Measurements from ENCODE around the gene PIK3R5. TPM values are rescaled to one million over a fixed set of nuclear protein-coding genes. Genes with fewer than 3 reads are reported as not detected.

The PIK3R5 gene
- polyA plus RNA-seq, 3 donors = 32.1 to 127 (median 47.5) TPM

- Histone ChIP-seq H3K4me2 (replicated peaks; ENCODE audit: extremely low read depth, low read length, poor library complexity, severe bottlenecking) (no peak overlapping the region), H3K27me3 (ENCODE audit: control insufficient read depth in 2 of 2, insufficient read depth in 2 of 2, low read length in 2 of 2) (no peaks in the 10 kb centered on the region), H3K79me2 (ENCODE audit: insufficient read depth, low read length) (no peaks in the 10 kb centered on the region), H3K4me1 (ENCODE audit: control insufficient read depth in 1 of 2, insufficient read depth in 2 of 2, low read length in 2 of 2) (peaks cover 14 to 21% of the 10 kb centered on the region in 2 donors), H3K36me3 (replicated peaks in 1 of 2; ENCODE audit: control insufficient read depth in 1 of 2, insufficient read depth in 2 of 2, low read length in 2 of 2) (peaks cover 53 to 62% of the 10 kb centered on the region in 2 donors), H3K9ac (ENCODE audit: insufficient read depth, low read length, poor library complexity, severe bottlenecking) (no peak overlapping the region), H4K20me1 (ENCODE audit: insufficient read depth, low read length) (peaks cover 5% of the 10 kb centered on the region), H3K9me3 (replicated peaks in 1 of 2; ENCODE audit: control insufficient read depth in 1 of 2, insufficient read depth in 1 of 2, low read length in 2 of 2) (no peaks in the 10 kb centered on the region), H2AFZ (ENCODE audit: insufficient read depth, low read depth, low read length, poor library complexity, severe bottlenecking) (no peak overlapping the region), H3K27ac (ENCODE audit: low read depth in 1 of 2, low read length in 2 of 2) (no peak overlapping the region), H3K4me3 (replicated peaks in 1 of 3; ENCODE audit: low read depth in 2 of 3, low read length in 3 of 3) (no peak overlapping the region)
- Mint-ChIP-seq H3K27me3 (ENCODE audit: low read depth in 3 of 3) (peaks cover 0 to 2% (median 2%) of the 10 kb centered on the region in 3 donors), H3K36me3 (peaks cover 67 to 71% of the 10 kb centered on the region in 2 donors), H3K4me1 (peaks cover 19% of the 10 kb centered on the region), H3K27ac (peak overlapping the region in 1 of 7 donors; percentile 22), H3K9me3 (peaks cover 0 to 3% (median 0%) of the 10 kb centered on the region in 7 donors), H3K4me3 (no peak overlapping the region)
- TF ChIP-seq, protein P1, sequence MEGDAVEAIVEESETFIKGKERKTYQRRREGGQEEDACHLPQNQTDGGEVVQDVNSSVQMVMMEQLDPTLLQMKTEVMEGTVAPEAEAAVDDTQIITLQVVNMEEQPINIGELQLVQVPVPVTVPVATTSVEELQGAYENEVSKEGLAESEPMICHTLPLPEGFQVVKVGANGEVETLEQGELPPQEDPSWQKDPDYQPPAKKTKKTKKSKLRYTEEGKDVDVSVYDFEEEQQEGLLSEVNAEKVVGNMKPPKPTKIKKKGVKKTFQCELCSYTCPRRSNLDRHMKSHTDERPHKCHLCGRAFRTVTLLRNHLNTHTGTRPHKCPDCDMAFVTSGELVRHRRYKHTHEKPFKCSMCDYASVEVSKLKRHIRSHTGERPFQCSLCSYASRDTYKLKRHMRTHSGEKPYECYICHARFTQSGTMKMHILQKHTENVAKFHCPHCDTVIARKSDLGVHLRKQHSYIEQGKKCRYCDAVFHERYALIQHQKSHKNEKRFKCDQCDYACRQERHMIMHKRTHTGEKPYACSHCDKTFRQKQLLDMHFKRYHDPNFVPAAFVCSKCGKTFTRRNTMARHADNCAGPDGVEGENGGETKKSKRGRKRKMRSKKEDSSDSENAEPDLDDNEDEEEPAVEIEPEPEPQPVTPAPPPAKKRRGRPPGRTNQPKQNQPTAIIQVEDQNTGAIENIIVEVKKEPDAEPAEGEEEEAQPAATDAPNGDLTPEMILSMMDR (IDR thresholded peaks at IDR 0.05) = no peak
- DNase-seq = no peak
- 98% methylated on average over 8 of the region's 11 CpGs for WGBS (ENCODE audit: insufficient coverage)
- intact Hi-C loops (cut with micrococcal nuclease) = no loop called here
Measured at GRCh38 chr17:8839410-8839935, 126.0 kb downstream of the PIK3R5 start.

DNA sequence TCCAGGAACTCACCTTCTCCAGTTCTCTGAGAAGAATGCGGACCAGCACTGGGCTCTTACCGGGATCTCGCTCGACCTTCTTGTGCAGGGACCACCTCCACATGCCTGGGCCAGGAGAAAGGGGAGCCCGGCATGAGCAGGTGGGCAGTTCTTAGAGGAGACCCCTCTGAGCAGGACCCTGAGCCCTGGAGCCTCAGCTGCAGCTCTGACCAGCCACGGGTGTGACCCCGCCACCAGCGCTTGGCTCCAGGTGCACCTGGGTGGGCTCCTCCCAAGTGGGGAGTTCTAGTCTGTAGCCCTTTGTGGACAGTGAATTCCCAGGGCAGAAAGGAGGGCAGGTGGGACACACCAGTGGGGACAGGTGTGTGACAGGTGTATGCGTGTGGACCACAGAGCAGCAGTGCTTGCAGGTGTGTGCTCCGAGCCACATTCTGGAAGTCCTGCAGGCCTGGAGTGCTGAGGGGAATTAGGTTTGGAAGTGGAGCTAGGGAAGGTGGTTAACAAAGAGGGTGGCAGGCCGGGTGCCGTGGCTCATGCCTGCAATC lies 126.9 kb downstream of the PIK3R5 start:
- H3K4me1 ChIP-seq (ENCODE audit: control insufficient read depth in 1 of 2, insufficient read depth in 2 of 2, low read length in 2 of 2) = peaks cover 12 to 16% of the 10 kb centered on the region in 2 donors
- peaks cover 0 to 2% (median 2%) of the 10 kb centered on the region in 3 donors for H3K27me3 Mint-ChIP-seq (ENCODE audit: low read depth in 3 of 3)
- H3K4me3 ChIP-seq (replicated peaks in 1 of 3; ENCODE audit: low read depth in 2 of 3, low read length in 3 of 3) = no peak overlapping the region
- H3K4me3 Mint-ChIP-seq = no peak overlapping the region
- H3K4me1 Mint-ChIP-seq = peaks cover 16% of the 10 kb centered on the region
- no peak overlapping the region for H2AFZ ChIP-seq (ENCODE audit: insufficient read depth, low read depth, low read length, poor library complexity, severe bottlenecking)
- H3K36me3 ChIP-seq (replicated peaks in 1 of 2; ENCODE audit: control insufficient read depth in 1 of 2, insufficient read depth in 2 of 2, low read length in 2 of 2) = peaks cover 57 to 68% of the 10 kb centered on the region in 2 donors
- H3K9me3 ChIP-seq (replicated peaks in 1 of 2; ENCODE audit: control insufficient read depth in 1 of 2, insufficient read depth in 1 of 2, low read length in 2 of 2) = no peaks in the 10 kb centered on the region
- TF ChIP-seq, protein P1 (IDR thresholded peaks at IDR 0.05) = no peak
- H3K4me2 ChIP-seq (replicated peaks; ENCODE audit: extremely low read depth, low read length, poor library complexity, severe bottlenecking) = no peak overlapping the region
- DNase-seq = no peak
- H3K27me3 ChIP-seq (ENCODE audit: control insufficient read depth in 2 of 2, insufficient read depth in 2 of 2, low read length in 2 of 2) = no peaks in the 10 kb centered on the region
- H3K79me2 ChIP-seq (ENCODE audit: insufficient read depth, low read length) = no peaks in the 10 kb centered on the region
- H3K27ac ChIP-seq (ENCODE audit: low read depth in 1 of 2, low read length in 2 of 2) = no peak overlapping the region
- peaks cover 69 to 77% of the 10 kb centered on the region in 2 donors for H3K36me3 Mint-ChIP-seq
- 96% methylated on average over 11 of the region's 12 CpGs for WGBS (ENCODE audit: insufficient coverage)
- no peak overlapping the region for H3K9ac ChIP-seq (ENCODE audit: insufficient read depth, low read length, poor library complexity, severe bottlenecking)
- intact Hi-C loops (cut with micrococcal nuclease) = no loop called here
- H3K27ac Mint-ChIP-seq = peak overlapping the region in 2 of 7 donors; percentile 26 to 42
- peaks cover 0 to 3% (median 0%) of the 10 kb centered on the region in 7 donors for H3K9me3 Mint-ChIP-seq
- peaks cover 5% of the 10 kb centered on the region for H4K20me1 ChIP-seq (ENCODE audit: insufficient read depth, low read length)
